ENCODE measurements around the gene PTGDR2.

- no peak for TF ChIP-seq CTCF (IDR thresholded peaks at IDR 0.05)
- TF ChIP-seq POLR2A (IDR thresholded peaks at IDR 0.05): no peak
These were observed 11.4 kb upstream of the PTGDR2 start, which contains the start of gene ZP1 for GRCh38 chr11:60866911-60867870.

Measured in body of pancreas (tissue), 4 donors.